Measurements from ENCODE around the gene TBC1D17.

DNA sequence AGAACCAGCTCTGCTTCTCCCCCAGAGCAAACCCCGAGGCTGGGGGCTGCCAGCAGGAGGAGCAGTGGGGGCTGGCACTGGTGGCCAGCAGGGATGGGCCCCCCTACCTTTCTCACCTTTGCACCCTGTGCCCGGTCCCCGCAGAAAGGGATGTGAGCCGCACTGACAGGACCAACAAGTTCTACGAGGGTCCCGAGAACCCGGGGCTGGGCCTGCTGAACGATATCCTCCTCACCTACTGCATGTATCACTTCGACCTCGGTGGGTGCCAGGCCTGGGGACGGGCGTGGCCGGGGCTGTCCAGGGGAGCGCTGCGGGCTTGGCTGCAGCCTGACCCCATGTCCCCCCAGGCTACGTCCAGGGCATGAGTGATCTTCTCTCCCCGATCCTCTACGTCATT lies 6.6 kb downstream of the TBC1D17 start:
- TF ChIP-seq ZFX (IDR thresholded peaks at IDR 0.05; ENCODE audit: borderline replicate concordance): no peak
- TF ChIP-seq, protein P1, sequence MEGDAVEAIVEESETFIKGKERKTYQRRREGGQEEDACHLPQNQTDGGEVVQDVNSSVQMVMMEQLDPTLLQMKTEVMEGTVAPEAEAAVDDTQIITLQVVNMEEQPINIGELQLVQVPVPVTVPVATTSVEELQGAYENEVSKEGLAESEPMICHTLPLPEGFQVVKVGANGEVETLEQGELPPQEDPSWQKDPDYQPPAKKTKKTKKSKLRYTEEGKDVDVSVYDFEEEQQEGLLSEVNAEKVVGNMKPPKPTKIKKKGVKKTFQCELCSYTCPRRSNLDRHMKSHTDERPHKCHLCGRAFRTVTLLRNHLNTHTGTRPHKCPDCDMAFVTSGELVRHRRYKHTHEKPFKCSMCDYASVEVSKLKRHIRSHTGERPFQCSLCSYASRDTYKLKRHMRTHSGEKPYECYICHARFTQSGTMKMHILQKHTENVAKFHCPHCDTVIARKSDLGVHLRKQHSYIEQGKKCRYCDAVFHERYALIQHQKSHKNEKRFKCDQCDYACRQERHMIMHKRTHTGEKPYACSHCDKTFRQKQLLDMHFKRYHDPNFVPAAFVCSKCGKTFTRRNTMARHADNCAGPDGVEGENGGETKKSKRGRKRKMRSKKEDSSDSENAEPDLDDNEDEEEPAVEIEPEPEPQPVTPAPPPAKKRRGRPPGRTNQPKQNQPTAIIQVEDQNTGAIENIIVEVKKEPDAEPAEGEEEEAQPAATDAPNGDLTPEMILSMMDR (IDR thresholded peaks at IDR 0.05): no peak
